TTC549 (cell line): ENCODE data around the gene BBS9.

Source experiments
- FAIRE-seq: peaks from 2 replicates; lab custom pipeline; 2012; peaks lifted over from hg19 to GRCh38; lab: Jason Lieb, UNC

The BBS9 gene

DNA sequence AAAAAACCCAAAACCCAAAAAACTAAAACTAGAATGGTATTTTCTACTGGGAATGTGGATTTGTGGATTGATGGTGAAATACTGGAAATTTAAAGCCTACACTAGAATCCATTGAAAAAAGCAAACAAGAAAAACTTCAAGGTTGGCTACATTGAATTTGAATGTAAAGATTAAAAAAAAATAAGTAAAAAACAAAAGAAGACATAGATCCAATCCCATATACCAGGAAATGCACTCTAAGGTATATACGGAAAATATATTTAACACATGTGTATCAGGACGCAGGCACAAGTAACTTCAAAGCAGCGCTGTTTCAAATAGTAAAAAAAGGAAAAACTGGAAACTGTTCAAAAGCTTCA is 754 bp upstream of the BBS9 start:
- FAIRE-seq = no peak

DNA sequence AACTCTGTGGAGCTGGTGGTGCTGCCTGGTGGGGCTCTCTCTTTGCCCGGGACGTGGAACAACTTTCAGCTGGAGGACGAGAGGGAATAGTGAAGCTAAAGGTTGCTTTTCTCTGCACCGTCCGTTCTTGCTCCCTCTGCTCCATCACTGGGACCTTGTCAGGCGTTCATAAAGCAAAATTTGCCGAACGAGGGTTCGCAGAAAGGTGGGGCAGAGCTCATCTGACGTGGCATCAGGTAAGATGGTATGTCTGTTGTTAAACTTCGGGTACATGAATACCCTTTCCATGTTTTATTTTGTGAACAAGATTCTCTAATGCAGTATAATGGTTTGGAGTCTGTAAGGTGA is 416 bp downstream of the BBS9 start:
- FAIRE-seq = no peak

DNA sequence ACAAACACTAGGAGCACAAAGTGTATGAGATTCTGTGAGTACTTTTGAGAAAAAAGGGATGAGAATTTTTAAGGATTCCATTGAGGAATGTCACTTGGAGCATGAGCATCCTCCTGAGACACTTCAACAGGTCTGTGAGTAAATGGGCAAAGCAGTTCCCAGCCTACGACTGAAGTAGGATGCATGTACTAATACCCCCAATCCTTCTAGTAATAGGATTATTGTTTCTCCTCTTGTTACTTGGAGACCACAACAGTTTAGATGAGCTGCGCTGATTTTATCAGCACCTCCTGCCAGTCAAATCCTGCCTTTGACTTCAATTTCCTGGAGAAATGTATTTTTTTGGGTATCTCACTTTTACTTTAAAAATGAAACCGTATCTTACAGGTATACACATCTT is 820 bp downstream of the BBS9 start:
- FAIRE-seq = no peak

DNA sequence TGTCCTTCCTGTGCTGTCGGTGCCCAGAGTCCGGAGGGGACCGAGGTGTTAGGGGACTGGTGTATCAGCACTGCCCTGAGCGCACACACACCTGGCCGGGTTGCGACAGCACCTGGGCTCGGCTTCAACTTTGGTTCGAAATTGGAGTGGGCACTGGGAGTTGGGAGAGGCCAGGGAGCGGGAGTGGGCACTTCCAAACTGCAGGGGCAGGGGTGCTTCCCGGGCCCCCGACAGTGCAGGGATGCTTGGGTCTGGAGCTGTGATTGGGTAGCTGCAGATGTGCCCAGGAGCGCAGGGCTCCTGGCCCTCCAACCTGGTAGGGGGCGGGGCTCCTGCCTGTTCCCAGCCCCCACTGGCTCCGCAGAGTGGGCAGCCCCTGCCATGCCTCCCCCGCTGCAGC is 7.7 kb downstream of the BBS9 start:
- FAIRE-seq = no peak

DNA sequence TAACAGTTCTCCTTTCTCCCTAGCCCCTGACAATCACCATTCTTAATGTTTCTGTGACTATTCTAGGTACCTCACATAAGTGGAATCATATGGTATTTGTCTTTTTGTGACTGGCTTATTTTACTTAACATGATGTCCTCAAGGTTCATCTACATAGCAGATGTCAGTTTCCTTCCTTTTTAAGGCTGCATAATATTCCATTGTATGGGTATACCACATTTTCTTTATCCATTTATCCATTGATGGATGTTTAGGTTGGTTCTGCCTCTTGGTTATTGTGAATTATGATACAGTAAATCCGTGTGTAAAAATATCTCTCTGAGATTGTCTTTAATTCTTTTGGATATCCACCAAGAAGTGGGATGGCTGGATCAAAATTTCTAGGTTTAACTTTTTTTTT is 13.2 kb downstream of the BBS9 start:
- FAIRE-seq = no peak

DNA sequence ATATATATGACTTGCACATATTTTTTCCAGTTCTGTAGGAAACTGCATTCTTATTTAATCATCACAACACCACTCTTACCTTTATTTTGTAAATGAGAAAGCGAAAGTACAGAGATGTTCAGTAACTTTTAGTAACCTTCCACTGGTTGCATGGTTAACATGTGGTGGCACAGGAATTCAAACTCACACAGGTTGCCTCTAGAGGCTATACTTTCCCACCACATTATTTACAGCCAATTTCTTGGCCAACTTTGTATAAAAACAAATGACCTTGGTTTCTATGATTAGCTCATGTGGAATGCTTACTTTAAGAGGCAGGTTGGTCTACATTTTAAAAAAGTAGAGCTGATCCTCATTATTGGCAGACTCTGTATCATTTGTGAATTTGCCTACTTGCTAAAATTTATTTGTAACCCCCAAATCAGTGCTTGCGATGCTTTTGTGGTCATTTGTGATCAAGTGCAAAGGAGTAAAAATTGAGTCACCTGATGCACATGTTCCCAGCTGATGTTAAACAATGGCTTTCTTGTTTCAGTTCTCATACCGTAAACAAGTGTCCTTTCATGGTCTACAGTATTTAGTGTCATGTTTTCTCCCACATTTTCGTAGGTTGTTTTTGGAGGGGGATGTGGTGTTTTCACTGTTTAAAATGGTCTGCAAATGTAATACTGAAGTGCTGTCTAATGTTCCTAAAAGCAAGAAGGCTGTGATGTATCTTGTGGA is 14.8 kb downstream of the BBS9 start:
- no peak for FAIRE-seq

DNA sequence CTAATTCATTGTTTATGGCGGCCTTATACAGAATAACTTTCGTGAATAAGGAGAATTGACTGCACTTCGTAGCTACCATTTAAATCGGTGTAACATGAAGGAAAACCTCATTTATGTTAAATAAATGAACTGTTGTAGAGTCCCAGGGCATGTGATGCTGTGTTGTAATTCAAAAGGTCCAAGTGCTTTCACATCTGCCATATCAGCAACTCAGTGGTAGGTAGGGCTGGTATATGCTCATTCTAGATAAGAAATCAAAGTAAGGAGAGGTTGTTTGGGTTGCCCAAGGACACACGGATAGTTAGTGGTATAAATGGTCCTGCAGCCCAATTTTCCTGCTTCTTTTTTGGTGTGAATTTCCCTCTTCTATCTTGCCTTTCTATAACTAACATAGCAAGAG is 15.8 kb downstream of the BBS9 start:
- FAIRE-seq = no peak

DNA sequence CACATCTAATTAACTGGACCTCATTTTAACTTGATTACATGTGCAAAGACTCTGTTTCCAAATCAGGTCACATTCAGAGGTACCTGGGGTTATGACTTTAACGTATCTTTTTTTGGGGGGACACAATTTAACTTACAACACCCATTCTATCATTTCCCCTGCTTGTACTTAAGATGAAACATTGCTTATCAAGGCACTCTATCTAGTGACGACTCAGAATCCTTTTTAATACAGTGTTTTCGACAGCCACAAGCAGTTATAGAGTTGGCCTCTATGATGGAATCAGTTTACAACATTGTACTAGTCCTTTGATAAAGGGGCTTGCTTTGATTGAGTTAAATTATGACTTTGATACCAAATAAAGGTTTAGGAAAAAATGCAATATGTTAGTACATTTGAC is 22.7 kb downstream of the BBS9 start:
- no peak for FAIRE-seq

DNA sequence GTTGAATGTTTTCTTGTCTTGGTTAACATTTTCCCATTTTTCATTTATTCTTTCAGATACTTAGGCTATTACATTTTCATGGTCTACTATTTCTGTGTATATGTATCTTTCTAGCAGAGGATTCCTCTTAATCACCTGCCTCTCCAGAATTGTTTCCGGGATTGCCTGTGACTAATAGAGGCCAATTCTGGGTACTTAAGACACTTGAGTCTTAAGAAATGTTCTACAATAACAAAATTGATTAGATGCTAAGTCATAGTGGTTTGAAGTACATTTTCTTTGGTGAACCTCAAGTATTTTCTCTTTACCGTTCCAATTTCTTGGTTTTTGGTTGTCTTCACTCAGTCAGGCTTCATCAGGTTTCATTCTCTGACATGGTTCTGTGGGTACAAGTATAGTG is 26.4 kb downstream of the BBS9 start:
- FAIRE-seq = no peak

DNA sequence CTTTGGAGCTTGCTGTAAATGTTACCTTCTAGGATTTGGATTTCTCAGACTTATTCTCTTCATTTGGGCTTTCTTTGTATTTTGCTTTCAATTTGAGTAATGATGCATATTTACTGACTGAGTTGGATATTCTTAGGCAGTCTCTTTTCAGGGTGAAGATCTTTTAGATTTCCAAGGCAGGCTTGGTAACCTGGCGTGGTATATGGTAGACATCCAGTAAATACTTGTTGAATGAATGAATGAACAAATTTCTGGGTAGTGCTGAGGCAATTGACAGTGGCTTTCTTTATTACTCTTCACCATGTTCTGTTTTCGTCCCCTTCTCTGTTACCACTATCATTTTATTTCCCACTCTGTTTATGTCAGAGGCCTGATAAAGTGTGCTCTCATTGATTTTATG is 27.1 kb downstream of the BBS9 start:
- no peak for FAIRE-seq

DNA sequence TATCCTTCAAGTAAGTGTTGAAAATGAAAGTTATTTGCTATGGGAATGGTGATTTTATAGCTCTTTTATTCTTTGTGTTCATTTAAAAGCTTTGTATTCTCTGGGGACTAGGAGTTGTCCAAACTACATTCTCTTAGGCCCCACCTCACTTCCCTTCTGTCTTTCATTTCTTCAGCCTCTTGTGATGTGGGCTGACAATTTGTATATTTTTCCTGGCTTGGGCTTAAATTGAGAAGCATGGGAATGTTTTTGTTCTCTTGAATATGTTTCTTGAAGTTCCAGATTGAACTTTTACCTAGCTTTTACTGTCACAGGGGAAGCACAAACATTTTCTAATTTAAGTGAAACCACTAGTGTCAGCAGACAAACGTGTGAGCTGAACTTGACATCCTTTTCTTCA is 27.9 kb downstream of the BBS9 start:
- FAIRE-seq = no peak

DNA sequence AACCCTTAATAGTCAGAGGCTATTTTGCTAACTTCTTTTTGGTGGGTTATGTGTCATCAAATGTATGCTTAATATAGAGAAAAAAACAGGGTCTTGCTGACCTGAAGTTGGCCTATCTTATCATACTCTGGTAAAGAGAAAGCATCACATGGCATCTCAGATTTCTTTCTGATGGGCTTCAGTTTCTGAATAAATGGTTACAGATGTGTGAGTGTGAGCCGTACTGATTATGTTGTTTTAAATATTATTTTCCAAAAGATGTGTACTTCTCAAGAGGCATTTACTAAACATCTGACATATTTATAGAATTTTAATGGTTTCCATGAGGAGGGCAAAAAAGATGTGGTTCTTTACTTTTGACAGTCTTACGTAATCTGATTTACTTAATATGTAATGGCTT is 28.4 kb downstream of the BBS9 start:
- FAIRE-seq = no peak

DNA sequence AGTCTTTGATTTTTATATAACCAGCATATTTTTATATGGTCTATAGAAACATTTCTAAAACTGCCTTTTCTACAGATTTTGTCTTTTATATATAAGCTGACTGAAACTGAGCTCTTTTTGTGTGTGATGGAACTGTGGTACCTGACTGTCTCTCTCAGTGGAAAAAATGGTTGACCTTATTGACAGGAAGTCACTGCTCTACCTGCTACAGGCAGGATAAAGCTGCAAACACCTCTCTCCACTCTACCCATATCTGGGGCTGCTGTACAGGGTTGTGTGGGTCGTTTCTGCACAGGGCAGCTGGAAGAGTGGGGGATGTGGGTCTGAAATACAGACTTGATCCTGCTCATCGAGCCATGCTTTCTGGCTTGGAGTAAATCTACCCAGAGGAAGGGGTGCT is 48.5 kb downstream of the BBS9 start:
- FAIRE-seq = no peak

DNA sequence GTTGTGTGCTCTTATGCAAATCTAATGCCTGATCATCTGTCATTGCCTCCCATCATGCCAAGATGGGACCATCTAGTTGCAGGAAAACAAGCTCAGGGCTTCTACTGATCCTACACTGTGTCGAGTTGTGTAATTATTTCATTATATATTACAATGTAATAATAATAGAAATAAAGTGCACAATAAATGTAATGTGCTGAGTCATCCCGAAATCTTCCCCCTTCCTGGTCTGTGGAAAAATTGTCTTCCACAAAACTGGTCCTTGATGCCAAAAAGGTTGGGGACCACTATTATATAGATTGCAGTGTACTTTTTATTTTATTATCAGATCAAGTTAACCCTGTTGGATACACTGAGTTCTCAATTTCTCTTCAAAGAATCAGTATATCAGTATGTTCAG is 50.2 kb downstream of the BBS9 start:
- no peak for FAIRE-seq

DNA sequence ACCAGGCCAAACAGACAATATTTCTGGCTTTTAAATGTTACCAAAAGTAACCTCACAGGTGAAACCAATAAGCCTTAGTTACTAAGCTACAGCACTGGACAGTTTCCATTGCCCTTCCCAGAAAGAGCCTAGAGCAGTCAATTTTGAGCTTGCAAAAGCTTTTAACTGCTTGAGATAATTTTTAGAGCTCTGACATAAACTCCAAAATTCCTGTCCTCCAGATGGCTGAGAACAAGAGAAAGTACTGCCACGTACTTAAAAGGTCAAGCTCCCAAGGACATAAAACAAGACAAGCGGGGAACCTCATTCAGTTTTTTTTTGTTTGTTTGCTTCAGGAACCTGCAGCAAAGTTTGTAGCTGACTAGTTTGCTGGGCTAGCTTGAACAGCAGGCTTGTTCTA is 54.1 kb downstream of the BBS9 start:
- no peak for FAIRE-seq

DNA sequence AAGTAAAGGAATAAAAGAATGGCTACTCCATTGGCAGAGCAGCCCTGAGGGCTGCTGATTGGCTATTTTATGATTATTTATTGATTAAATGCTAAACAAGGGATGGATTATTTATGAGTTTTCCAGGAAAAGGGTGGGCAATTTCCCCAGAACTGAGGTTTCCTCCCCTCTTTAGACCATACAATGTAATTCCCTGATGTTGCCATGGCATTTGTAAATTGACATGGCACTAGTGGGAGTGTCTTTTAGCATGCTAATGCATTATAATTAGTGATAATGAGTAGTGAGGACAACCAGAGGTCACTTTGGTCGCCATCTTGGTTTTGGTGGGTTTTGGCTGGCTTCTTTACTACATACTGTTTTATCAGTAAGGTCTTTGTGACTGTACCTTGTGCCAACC is 55.5 kb downstream of the BBS9 start:
- no peak for FAIRE-seq

DNA sequence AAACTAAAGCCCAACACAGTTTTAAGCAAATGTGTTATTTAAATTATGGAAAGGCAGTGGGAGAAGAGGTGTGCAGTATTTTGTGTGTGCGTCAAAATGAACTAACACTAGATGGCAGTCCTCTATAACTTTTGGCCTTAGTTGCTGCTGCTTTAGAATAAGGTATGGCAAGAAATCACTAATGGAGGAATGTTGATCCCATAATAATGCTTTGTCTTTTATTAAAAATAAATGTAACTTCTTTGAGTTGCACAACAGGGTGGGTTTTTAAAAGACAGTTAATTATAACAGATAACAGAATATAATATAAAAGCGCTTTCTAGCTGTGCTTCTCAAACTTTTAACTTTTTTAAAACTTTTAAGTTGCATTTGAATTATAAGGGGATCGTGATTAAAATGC is 56.4 kb downstream of the BBS9 start:
- peak; percentile 94 for FAIRE-seq

DNA sequence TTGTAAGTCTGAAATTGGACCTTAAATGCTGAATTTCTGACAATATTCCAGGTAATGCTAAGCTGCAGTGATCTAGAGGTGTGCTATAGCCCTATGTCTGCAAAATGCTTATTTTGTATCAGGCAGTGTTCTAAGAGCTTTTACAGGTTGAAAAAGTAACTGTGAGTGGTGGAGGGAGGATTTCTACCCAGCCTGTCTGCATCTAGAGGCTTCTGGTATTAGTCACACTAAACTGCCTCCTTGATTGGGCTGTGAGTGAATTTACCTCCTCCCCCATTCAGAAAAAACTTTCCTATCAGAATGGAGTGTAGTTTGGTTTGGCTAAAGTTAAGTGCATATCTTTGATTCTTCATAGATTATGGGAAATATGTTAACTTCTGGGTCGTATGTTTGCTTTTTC is 56.8 kb downstream of the BBS9 start:
- FAIRE-seq = no peak

DNA sequence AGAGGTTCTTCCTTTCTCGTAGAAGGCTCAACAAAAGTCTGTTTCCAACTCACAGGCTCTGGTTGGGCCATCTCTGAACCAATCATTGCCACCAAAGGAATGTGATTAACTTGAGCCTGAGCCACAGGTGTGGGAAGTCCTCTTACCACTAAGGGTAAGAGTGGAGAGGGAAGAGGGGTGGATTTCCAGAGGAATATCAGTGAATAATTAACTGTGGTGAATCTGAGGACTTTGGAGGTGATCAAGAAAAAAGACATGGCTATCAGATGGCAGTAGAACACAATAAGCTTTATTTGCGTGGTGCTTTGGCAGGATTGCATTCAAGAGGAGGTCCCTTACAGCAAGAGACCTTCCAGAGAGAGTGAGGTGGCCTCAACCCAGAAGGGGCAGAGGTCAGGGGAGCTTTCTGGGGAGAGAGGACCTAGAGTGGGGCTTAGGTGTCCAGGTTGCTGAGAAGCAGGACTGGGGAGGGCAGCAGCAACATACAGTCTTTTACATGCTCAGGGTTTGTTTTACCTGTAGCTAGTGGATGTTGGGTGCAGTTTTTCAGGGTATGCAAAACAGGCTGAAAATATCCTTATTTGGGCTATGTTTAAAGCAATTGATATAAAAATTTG is 61.4 kb downstream of the BBS9 start:
- FAIRE-seq = no peak

DNA sequence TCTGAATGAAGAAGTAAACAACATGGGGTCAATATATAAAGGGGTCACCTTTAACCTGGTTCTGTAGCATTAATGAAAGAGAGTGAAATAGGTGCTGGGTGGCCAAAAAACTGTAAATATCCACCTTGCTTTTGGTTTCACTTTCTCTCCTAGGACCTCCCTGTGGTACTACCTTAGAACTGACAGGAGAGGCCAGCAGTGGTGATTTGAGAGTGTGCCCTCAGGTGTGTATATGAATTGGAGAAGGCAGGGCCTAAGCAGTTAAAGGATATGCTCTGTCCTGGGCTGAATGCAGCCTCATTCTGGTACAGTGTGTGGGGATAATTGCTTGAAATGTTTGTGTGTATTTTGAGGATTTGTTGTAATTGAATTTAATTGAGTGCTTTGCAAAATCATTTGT is 62.0 kb downstream of the BBS9 start:
- FAIRE-seq = no peak

DNA sequence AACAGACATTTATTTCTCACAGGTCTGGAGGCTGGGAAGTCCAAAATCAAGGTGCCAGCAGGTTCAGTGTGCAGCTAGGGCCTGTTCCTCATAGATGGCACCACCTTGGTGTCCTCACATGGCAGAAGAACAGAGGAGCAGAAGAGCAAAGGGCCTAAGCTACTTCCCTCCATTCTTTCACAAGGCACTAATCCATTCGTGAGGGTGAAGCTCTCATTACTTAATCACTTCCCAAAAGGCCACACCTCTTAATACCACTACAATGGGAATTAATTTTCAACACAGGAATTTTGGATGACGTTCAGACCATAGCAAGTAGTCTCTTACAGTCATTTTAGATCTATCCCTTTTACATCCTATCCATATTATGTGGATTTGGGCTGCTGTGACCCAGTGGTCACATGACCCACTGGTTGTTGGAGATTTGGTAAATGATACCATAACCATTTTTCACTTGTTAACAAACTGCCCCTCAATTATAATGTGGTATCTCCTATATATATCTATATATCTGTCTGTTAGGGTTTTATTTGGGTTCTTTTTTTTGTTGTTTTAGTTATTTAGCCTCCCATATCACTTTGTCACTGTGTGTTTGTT is 63.4 kb downstream of the BBS9 start:
- no peak for FAIRE-seq

DNA sequence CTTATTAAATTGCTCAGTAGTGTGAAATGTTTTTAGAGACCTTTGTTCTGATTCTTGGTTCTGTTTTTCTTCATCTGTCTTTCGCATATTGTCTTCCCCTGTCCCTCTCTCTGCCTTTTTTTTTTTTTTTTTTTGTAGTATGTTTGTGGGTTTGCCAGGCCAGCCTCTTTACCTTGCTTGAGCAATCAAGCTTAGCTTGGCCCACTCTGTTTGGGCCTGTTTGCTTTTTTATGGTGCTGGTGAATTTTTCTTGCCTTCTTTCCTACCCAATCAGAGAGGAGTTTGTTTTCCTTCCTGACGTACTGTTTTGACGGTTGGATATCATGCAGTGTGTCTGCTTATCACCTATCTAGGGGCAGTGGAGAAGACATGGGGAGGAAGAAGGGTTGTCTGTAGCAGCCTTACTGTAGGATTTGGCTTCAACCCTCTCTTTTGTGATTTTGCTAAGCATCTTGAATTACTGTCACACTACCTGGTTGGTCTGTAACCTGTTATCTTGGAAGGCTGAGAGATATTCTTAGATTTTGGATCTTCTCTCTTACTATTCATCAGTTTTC is 64.0 kb downstream of the BBS9 start:
- no peak for FAIRE-seq

DNA sequence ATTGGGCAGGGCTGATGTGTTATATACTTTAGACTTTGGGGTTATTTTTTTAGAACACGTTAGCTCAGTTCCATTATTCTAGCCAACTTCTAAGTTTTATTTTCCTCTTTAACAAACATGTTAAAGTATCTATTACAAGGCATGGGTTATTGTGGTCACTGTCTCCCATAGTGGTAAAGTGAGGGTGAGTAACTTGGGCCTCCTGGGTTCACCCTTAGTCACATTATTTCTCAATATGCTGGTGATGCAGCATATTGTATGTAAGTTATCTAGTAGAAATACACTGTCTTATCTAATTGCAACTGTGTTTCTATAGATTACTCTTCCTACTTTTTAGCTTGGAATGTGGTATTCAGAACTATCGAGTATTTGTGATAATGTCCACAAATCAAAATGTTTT is 65.9 kb downstream of the BBS9 start:
- no peak for FAIRE-seq

DNA sequence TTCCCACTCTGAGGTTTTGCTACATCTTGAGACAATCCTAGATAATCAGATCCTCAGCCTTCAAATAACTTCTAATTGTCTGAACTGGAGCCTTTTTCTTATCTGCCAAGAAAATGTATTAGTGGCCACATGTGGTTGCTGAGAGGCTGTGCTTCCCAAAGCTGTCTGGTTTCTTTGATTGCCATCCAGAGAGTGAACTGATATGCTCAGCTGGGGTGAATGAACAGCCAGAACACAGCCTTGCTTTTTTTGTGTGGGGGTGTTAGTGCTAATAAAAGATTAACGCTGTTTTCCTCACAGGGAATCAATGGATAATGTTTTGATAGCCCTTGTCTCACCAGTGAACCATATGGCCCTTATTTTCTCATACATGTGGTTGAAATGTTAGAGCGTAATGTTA is 66.9 kb downstream of the BBS9 start:
- no peak for FAIRE-seq
